GM23338 (cell line): ENCODE results near the gene DNMT1. TPM values are rescaled to one million over a fixed set of nuclear protein-coding genes. Genes with fewer than 3 reads are reported as not detected.

Source experiments
- ATAC-seq: fragments of 200-7000 bp; cut with Tn5 transposase; 3 replicates; pipeline ENCODE4 v1.9.1; 2020
- DNase-seq: peaks from one replicate; pipeline ENCODE4 v3.0.0-alpha.2; 2015; ENCODE audit warnings: low spot score
- H2AFZ ChIP-seq: fragments of 200-600 bp; sonication (generic); 2 replicates; pipeline ENCODE4 v1.8.0; 2016; ENCODE audit warnings: antibody characterized with exemption, mild to moderate bottlenecking, moderate library complexity
- H3F3A ChIP-seq: fragments of 200-600 bp; sonication (generic); replicated peaks from 2 replicates; pipeline ENCODE4 v1.8.0; 2017; ENCODE audit warnings: antibody characterized with exemption, mixed run types, low read depth
- H3K27ac ChIP-seq: fragments of 200-600 bp; sonication (generic); 2 replicates; pipeline ENCODE4 v1.6.1; 2016; ENCODE audit warnings: low read depth
- H3K27me3 ChIP-seq: fragments of 200-600 bp; sonication (generic); 2 replicates; pipeline ENCODE4 v1.8.0; 2016; ENCODE audit warnings: mild to moderate bottlenecking, mixed run types, moderate library complexity; ENCODE audit not compliant: insufficient read depth
- H3K36me3 ChIP-seq: fragments of 200-600 bp; sonication (generic); 2 replicates; pipeline ENCODE4 v1.8.0; 2016; ENCODE audit warnings: mild to moderate bottlenecking; ENCODE audit not compliant: insufficient read depth
- H3K4me1 ChIP-seq: fragments of 200-600 bp; sonication (generic); 2 replicates; pipeline ENCODE4 v1.8.0; 2016; ENCODE audit warnings: mild to moderate bottlenecking, moderate library complexity; ENCODE audit not compliant: insufficient read depth
- H3K4me2 ChIP-seq: fragments of 200-600 bp; sonication (generic); 2 replicates; pipeline ENCODE4 v1.7.1; 2017; ENCODE audit warnings: mixed run types
- H3K4me3 ChIP-seq: fragments of 200-600 bp; sonication (generic); 2 replicates; pipeline ENCODE4 v1.6.1; 2016; ENCODE audit warnings: mixed run types
- H3K79me2 ChIP-seq: fragments of 200-600 bp; sonication (generic); replicated peaks from 2 replicates; pipeline ENCODE4 v1.8.0; 2017; ENCODE audit warnings: mild to moderate bottlenecking; ENCODE audit not compliant: insufficient read depth
- H3K9me2 ChIP-seq: fragments of 200-600 bp; sonication (generic); 2 replicates; pipeline ENCODE4 v1.8.0; 2017; ENCODE audit not compliant: insufficient read depth
- H4K20me1 ChIP-seq: fragments of 200-600 bp; sonication (generic); replicated peaks from 2 replicates; pipeline ENCODE4 v1.8.0; 2017; ENCODE audit warnings: mild to moderate bottlenecking; ENCODE audit not compliant: insufficient read depth
- H3K27ac Mint-ChIP-seq: 2 replicates; pipeline ENCODE4 v1.8.0; 2020; ENCODE audit warnings: inconsistent platforms, mild to moderate bottlenecking, moderate library complexity, mixed read lengths
- H3K27me3 Mint-ChIP-seq: 3 replicates; pipeline ENCODE4 v1.8.0; 2022; ENCODE audit warnings: low read depth, mild to moderate bottlenecking, moderate library complexity, mixed read lengths, inconsistent platforms; ENCODE audit not compliant: insufficient read depth, poor library complexity
- H3K36me3 Mint-ChIP-seq: 3 replicates; pipeline ENCODE4 v1.8.0; 2021; ENCODE audit warnings: low read depth, mild to moderate bottlenecking, inconsistent platforms, moderate library complexity, mixed read lengths
- H3K4me1 Mint-ChIP-seq: 3 replicates; pipeline ENCODE4 v1.8.0; 2020; ENCODE audit warnings: mild to moderate bottlenecking, inconsistent platforms, mixed read lengths
- H3K4me3 Mint-ChIP-seq: 3 replicates; pipeline ENCODE4 v1.8.0; 2021; ENCODE audit warnings: moderate library complexity, mild to moderate bottlenecking, inconsistent platforms, mixed read lengths
- H3K9me3 Mint-ChIP-seq: 3 replicates; pipeline ENCODE4 v1.8.0; 2020; ENCODE audit warnings: moderate library complexity, mild to moderate bottlenecking, inconsistent platforms, mixed read lengths
- CREB1 ChIP-seq: fragments of 250-450 bp; sonication (Bioruptor Pico); IDR thresholded peaks from 2 replicates; pipeline ENCODE4 v1.5.0; 2020; ENCODE audit warnings: low read depth, mild to moderate bottlenecking, moderate library complexity
- CTCF ChIP-seq, 2 experiments: fragments of 200-600 bp in 1 of 2; sonication (generic) in 1 of 2; conservative IDR thresholded peaks; 2 replicates each; pipeline versions ENCODE4 v1.5.1 to v1.6.1; 2016 to 2017; ENCODE audit warnings: antibody characterized with exemption in 2 of 2, low read depth in 2 of 2, mild to moderate bottlenecking in 2 of 2, moderate library complexity in 1 of 2
- ETS1 ChIP-seq: IDR thresholded peaks from 2 replicates; pipeline ENCODE4 v1.6.1; 2016; ENCODE audit warnings: antibody characterized with exemption
- EZH2 ChIP-seq: fragments of 200-600 bp; sonication (generic); IDR thresholded peaks from one replicate; pipeline ENCODE4 v1.8.0; 2017; ENCODE audit warnings: antibody characterized with exemption, mild to moderate bottlenecking, low read depth; ENCODE audit not compliant: unreplicated experiment
- EZH2phosphoT487 ChIP-seq: fragments of 200-600 bp; sonication (generic); IDR thresholded peaks from one replicate; pipeline ENCODE4 v1.8.1; 2018; ENCODE audit warnings: antibody characterized with exemption; ENCODE audit not compliant: unreplicated experiment
- JUNB ChIP-seq: IDR thresholded peaks from one replicate; pipeline ENCODE4 v1.6.1; 2016; ENCODE audit warnings: antibody characterized with exemption; ENCODE audit not compliant: unreplicated experiment
- NANOG ChIP-seq: IDR thresholded peaks from 2 replicates; pipeline ENCODE4 v1.6.1; 2016; ENCODE audit warnings: antibody characterized with exemption, borderline replicate concordance
- POLR2AphosphoS5 ChIP-seq: IDR thresholded peaks from 2 replicates; pipeline ENCODE4 v1.6.1; 2016; ENCODE audit warnings: antibody characterized with exemption, low read depth
- STAT1 ChIP-seq: IDR thresholded peaks from one replicate; pipeline ENCODE4 v1.6.1; 2016; ENCODE audit warnings: antibody characterized with exemption; ENCODE audit not compliant: unreplicated experiment
- ZNF114 ChIP-seq: fragments of 250-450 bp; sonication (Bioruptor Pico); IDR thresholded peaks from 2 replicates; pipeline ENCODE4 v1.5.0; 2020; ENCODE audit warnings: mild to moderate bottlenecking, moderate library complexity
- ZNF331 ChIP-seq: fragments of 250-450 bp; sonication (Bioruptor Pico); IDR thresholded peaks from 2 replicates; pipeline ENCODE4 v1.5.0; 2020; ENCODE audit warnings: low read depth, mild to moderate bottlenecking, moderate library complexity
- polyA plus RNA-seq: library from polyadenylated mRNA; unstranded; fragments of >200 nt; fragmentation: Nextera tagmentation; extraction: Ambion mirVana; gene quantifications from 2 replicates; pipeline ENCODE4 v1.2.1, GENCODE V29; 2016
- total RNA-seq: library from RNA; depleted of rRNA; stranded (reverse); fragments of >200 nt; shearing (Covaris generic); gene quantifications from 2 replicates; pipeline ENCODE4 v1.2.3, GENCODE V29; 2014
- TF ChIP-seq, protein P1 (sequence below): IDR thresholded peaks from one replicate; pipeline ENCODE4 v1.6.1; 2018; ENCODE audit warnings: antibody characterized with exemption; ENCODE audit not compliant: unreplicated experiment

Gene DNMT1
- total and polyA plus RNA-seq, 2 experiments from 2014 or later, result 238 to 589 TPM

GRCh38 chr19:10104130-10104513, 90.6 kb downstream of the DNMT1 start:
- Mint-ChIP-seq H3K4me3 (no peak overlapping the region), H3K4me1 (peaks cover 7% of the 10 kb centered on the region), H3K27ac (no peak overlapping the region), H3K9me3 (no peaks in the 10 kb centered on the region), H3K27me3 (peaks cover 14% of the 10 kb centered on the region), H3K36me3 (peaks cover 26% of the 10 kb centered on the region)
- no peak for DNase-seq
- peaks cover 14% of the 10 kb centered on the region; the same call in 1 of the 2 replicates for H3F3A ChIP-seq
- no peaks in the 10 kb centered on the region for H3K9me2 ChIP-seq
- 0 out of 2 replicates have a peak, but pooled peaks cover 3% of the 10 kb centered on the region for H4K20me1 ChIP-seq
- no peaks in the 10 kb centered on the region for H3K27me3 ChIP-seq
- H3K4me3 ChIP-seq, result no peak overlapping the region
- no peak for ATAC-seq
- H3K79me2 ChIP-seq, result peaks cover 24% of the 10 kb centered on the region
- peaks cover 21% of the 10 kb centered on the region for H3K36me3 ChIP-seq
- H2AFZ ChIP-seq, result no peak overlapping the region
- no peak overlapping the region for H3K4me2 ChIP-seq
- TF ChIP-seq, protein P1, sequence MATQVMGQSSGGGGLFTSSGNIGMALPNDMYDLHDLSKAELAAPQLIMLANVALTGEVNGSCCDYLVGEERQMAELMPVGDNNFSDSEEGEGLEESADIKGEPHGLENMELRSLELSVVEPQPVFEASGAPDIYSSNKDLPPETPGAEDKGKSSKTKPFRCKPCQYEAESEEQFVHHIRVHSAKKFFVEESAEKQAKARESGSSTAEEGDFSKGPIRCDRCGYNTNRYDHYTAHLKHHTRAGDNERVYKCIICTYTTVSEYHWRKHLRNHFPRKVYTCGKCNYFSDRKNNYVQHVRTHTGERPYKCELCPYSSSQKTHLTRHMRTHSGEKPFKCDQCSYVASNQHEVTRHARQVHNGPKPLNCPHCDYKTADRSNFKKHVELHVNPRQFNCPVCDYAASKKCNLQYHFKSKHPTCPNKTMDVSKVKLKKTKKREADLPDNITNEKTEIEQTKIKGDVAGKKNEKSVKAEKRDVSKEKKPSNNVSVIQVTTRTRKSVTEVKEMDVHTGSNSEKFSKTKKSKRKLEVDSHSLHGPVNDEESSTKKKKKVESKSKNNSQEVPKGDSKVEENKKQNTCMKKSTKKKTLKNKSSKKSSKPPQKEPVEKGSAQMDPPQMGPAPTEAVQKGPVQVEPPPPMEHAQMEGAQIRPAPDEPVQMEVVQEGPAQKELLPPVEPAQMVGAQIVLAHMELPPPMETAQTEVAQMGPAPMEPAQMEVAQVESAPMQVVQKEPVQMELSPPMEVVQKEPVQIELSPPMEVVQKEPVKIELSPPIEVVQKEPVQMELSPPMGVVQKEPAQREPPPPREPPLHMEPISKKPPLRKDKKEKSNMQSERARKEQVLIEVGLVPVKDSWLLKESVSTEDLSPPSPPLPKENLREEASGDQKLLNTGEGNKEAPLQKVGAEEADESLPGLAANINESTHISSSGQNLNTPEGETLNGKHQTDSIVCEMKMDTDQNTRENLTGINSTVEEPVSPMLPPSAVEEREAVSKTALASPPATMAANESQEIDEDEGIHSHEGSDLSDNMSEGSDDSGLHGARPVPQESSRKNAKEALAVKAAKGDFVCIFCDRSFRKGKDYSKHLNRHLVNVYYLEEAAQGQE, result no peak
- TF ChIP-seq EZH2phosphoT487 (no peak), STAT1 (no peak)
- no peak overlapping the region for H3K27ac ChIP-seq
- peaks cover 7% of the 10 kb centered on the region; the same call in 1 of the 2 replicates for H3K4me1 ChIP-seq

DNA sequence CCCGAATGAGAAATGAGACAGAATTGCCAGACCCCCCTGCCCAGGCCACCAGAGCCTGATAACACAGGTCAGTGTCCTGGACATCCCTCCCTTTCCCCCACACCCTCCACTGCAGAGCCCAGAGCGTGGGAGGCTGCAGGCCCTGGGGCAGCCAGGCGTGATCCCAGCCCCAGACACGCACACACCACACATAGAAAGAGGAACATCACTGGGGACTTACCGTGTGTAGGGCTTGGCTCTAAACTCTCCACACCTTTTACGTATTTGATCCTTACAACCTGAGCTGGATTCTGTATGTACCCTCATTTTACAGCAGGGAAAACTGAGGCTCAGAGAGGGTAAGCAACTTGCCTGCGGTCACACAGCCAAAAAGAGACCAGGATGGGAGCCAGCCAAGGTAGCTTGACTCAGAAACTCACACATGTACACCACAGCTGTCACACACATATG, 91.9 kb downstream of the DNMT1 start:
- H3K79me2 ChIP-seq, result peaks cover 16% of the 10 kb centered on the region
- no peaks in the 10 kb centered on the region for H3K27me3 ChIP-seq
- DNase-seq, result no peak
- no peak overlapping the region for H3K27ac ChIP-seq
- Mint-ChIP-seq H3K9me3 (no peaks in the 10 kb centered on the region), H3K36me3 (peaks cover 13% of the 10 kb centered on the region), H3K4me1 (peaks cover 9% of the 10 kb centered on the region), H3K4me3 (no peak overlapping the region), H3K27ac (no peak overlapping the region), H3K27me3 (peaks cover 24% of the 10 kb centered on the region)
- no peak overlapping the region for H2AFZ ChIP-seq
- peaks cover 10% of the 10 kb centered on the region; the same call in 1 of the 2 replicates for H3K36me3 ChIP-seq
- H3F3A ChIP-seq, result peaks cover 9% of the 10 kb centered on the region; the same call in 1 of the 2 replicates
- no peaks in the 10 kb centered on the region for H4K20me1 ChIP-seq
- H3K4me3 ChIP-seq, result no peak overlapping the region
- ATAC-seq, result no peak
- peaks cover 7% of the 10 kb centered on the region; the same call in 1 of the 2 replicates for H3K4me1 ChIP-seq
- no peaks in the 10 kb centered on the region for H3K9me2 ChIP-seq
- no peak overlapping the region for H3K4me2 ChIP-seq
- TF ChIP-seq EZH2 (no peak), ZNF331 (CRISPR knock-in tag) (no peak), NANOG (no peak), CTCF (conservative IDR thresholded peaks at IDR 0.05; ENCODE audit: low read depth in 2 of 2) (no peak), JUNB (no peak), STAT1 (no peak), ETS1 (no peak), POLR2AphosphoS5 (no peak), CREB1 (CRISPR knock-in tag) (no peak), ZNF114 (CRISPR knock-in tag) (no peak), EZH2phosphoT487 (no peak)
- TF ChIP-seq, protein P1, result no peak
